HCT116 (cell line): ENCODE results near the gene LRCH1.

ENCODE experiments used
- CEBPB ChIP-seq: IDR thresholded peaks from 2 replicates; pipeline ENCODE4 v1.6.1; 2012; ENCODE audit warnings: low read depth
- EGR1 ChIP-seq: IDR thresholded peaks from 2 replicates; pipeline ENCODE4 v1.6.1; 2012; ENCODE audit warnings: low read depth
- EZH2 ChIP-seq: fragments of 200-600 bp; sonication (generic); IDR thresholded peaks from 2 replicates; pipeline ENCODE4 v1.6.1; 2017; ENCODE audit warnings: antibody characterized with exemption, mixed run types
- FOSL1 ChIP-seq: IDR thresholded peaks from 2 replicates; pipeline ENCODE4 v1.6.1; 2012; ENCODE audit warnings: low read depth
- POLR2A ChIP-seq: IDR thresholded peaks from 2 replicates; pipeline ENCODE4 v1.7.0; 2011; ENCODE audit warnings: borderline replicate concordance; ENCODE audit not compliant: insufficient read depth, insufficient read length; ENCODE audit errors: extremely low read depth
- TF ChIP-seq, protein P1 (sequence below), 3 experiments: fragments of 200-600 bp in 1 of 3; sonication (generic) in 1 of 3; IDR thresholded peaks in 2 of 3; conservative IDR thresholded peaks in 1 of 3; 2 replicates each; pipeline ENCODE4 v1.5.1; 2012 to 2017; ENCODE audit warnings: low read depth in 2 of 3, low read length in 2 of 3, antibody characterized with exemption in 1 of 3, borderline replicate concordance in 1 of 3, control low read depth in 1 of 3, mild to moderate bottlenecking in 1 of 3, mixed read lengths in 1 of 3, mixed run types in 1 of 3, moderate library complexity in 1 of 3; ENCODE audit not compliant: insufficient read depth in 1 of 3
- TF ChIP-seq, protein P2 (sequence below): IDR thresholded peaks from 2 replicates; pipeline ENCODE4 v1.6.1; 2011; ENCODE audit warnings: mild to moderate bottlenecking, low read length, moderate library complexity; ENCODE audit not compliant: insufficient replicate concordance; ENCODE audit errors: extremely low read depth

- no peak for TF ChIP-seq EZH2
- no peak for TF ChIP-seq POLR2A
- TF ChIP-seq, protein P1, sequence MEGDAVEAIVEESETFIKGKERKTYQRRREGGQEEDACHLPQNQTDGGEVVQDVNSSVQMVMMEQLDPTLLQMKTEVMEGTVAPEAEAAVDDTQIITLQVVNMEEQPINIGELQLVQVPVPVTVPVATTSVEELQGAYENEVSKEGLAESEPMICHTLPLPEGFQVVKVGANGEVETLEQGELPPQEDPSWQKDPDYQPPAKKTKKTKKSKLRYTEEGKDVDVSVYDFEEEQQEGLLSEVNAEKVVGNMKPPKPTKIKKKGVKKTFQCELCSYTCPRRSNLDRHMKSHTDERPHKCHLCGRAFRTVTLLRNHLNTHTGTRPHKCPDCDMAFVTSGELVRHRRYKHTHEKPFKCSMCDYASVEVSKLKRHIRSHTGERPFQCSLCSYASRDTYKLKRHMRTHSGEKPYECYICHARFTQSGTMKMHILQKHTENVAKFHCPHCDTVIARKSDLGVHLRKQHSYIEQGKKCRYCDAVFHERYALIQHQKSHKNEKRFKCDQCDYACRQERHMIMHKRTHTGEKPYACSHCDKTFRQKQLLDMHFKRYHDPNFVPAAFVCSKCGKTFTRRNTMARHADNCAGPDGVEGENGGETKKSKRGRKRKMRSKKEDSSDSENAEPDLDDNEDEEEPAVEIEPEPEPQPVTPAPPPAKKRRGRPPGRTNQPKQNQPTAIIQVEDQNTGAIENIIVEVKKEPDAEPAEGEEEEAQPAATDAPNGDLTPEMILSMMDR (IDR thresholded peaks at IDR 0.05 in 2 of 3, conservative IDR thresholded peaks at IDR 0.05 in 1 of 3; ENCODE audit: borderline replicate concordance in 1 of 3, insufficient read depth in 1 of 3, low read depth in 2 of 3, low read length in 2 of 3): no peak
- no peak for TF ChIP-seq EGR1
- TF ChIP-seq FOSL1: no peak
- no peak for TF ChIP-seq CEBPB
- TF ChIP-seq, protein P2, sequence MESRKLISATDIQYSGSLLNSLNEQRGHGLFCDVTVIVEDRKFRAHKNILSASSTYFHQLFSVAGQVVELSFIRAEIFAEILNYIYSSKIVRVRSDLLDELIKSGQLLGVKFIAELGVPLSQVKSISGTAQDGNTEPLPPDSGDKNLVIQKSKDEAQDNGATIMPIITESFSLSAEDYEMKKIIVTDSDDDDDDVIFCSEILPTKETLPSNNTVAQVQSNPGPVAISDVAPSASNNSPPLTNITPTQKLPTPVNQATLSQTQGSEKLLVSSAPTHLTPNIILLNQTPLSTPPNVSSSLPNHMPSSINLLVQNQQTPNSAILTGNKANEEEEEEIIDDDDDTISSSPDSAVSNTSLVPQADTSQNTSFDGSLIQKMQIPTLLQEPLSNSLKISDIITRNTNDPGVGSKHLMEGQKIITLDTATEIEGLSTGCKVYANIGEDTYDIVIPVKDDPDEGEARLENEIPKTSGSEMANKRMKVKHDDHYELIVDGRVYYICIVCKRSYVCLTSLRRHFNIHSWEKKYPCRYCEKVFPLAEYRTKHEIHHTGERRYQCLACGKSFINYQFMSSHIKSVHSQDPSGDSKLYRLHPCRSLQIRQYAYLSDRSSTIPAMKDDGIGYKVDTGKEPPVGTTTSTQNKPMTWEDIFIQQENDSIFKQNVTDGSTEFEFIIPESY: no peak
These were observed 8.7 kb downstream of the LRCH1 start for GRCh38 chr13:46561691-46562090.
